Stimulated activated CD4-positive, alpha-beta T cell treated with anti-CD3 and anti-CD28 coated beads, Interleukin-2, amount 100 ng/mL, for 24 hours (primary cell): ENCODE data around the gene ACTR2.
"Not testable (repeated sequence)": the region's sequence is repeated elsewhere in the genome, so short reads cannot be mapped to it uniquely, and the experiment has no call there.

ENCODE experiments used
- DNase-seq, 2 donors: peaks; one replicate each; pipeline ENCODE4 v3.0.0-alpha.2; 2020

ACTR2 gene

GRCh38 chr2:65227456-65228262 lies at the start of gene ACTR2:
ACTR2 (plus strand) TSS chr2:65227831; CDS start chr2:65227910, 79 bp downstream.
- DNase-seq, result peak; percentile 94

DNA sequence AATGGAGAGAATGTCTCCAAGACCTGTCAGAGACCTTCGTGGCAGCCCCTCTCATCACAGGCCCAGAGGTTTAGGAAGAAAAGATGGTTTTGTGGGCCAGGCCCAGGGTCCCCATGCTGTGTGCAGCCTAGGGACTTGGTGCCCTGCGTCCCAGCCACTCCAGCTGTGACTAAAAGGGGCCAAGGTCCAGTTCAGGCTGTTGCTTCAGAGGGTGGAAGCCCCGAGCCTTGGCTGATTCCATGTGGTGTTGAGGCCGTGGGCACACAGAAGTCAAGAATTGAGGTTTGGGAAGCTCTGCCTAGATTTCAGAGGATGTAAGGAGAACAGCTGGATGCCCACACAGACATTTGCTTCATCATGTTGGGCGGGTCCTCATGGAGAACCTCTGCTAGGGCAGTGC lies 45.1 kb upstream of the ACTR2 start:
- DNase-seq, result no peak

DNA sequence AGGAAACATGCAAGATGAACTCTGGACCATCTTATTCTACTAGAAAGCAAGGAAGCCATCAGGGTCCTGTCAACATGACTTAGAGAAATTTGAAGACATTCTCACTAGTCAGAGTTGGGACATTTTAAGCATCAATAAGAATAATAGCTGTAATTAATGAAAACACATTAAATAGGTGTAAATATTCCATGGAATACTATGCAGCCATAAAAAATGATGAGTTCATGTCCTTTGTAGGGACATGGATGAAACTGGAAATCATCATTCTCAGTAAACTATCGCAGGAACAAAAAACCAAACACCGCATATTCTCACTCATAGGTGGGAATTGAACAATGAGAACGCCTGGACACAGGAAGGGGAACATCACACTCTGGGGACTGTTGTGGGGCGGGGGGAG lies 44.2 kb upstream of the ACTR2 start:
- not testable (repeated sequence) for DNase-seq

- no peak for DNase-seq
Observed at GRCh38 chr2:65185012-65185411, 42.6 kb upstream of the ACTR2 start.

DNA sequence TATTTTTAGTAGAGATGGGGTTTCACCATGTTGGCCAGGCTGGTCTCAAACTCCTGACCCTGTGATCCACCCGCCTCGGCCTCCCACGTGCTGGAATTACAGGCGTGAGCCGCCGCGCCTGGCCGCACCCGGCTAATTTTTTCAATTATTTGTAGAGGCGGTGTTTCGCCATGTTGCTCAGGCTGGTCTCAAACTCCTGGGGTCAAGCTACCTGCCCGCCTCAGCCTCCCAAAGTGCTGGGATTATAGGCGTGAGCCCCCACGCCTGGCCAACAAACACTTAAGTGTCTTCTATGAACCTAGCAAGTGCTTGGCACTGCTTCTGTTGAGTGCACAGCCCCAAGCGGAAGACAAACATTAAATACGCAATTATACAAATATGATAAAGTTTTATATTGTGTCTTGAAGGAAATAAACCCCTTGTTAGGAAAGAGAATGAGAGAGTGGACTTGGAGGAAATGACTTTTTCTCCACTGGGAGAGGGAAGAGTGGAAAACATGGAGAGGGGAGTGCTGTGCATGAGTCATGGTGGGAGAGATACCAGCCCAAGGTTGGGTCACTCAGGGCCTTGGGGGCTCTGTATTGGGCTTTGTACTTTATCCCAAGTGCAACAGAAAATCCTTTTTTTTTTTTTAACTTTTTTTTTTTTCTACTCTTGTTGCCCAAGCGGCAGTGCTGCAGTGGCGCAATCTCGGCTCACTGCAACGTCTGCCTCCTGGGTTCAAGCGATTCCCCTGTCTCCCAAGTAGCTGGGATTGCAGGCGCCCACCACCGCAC lies 41.4 kb upstream of the ACTR2 start:
- no peak for DNase-seq

GRCh38 chr2:65186872-65187851 lies 40.5 kb upstream of the ACTR2 start:
- DNase-seq, result peak; percentile 68 to 74

- DNase-seq, result no peak
Observed at GRCh38 chr2:65193446-65193845, 34.2 kb upstream of the ACTR2 start.

GRCh38 chr2:65198737-65199136 lies 28.9 kb upstream of the ACTR2 start:
- DNase-seq, result no peak

GRCh38 chr2:65199166-65199565 lies 28.5 kb upstream of the ACTR2 start:
- no peak for DNase-seq

GRCh38 chr2:65199891-65200290 lies 27.7 kb upstream of the ACTR2 start:
- DNase-seq, result no peak

DNA sequence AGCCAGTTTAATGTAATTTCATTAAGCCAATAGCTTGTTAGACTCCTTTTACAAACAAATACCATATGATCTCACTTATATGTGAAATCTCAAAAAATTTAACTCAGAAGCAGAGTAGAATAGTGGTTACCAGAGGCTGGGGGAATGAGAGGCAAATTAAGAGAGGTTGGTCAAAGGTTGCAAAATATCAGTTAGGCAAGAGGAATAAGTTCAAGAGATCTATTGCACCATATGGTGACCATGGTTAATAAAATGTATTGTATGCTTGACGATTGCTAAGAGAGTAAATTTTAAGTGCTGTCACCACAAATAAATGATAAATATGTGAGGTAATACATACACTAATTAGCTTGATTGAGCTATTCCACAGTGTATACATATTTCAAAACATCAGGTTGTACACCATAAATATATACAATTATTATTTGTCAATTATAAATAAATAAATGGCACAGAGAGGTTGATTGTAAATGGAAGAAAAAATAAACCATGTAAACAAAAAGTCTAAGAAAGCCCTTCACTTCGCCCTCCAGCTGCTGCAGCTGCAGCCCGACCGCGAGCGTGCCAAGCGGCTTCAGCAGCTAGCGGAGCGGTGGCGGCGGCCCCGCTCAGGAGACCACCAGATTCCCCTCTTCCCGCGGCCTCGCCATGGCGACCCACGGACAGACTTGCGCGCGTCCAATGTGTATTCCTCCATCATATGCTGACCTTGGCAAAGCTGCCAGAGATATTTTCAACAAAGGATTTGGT lies 23.0 kb upstream of the ACTR2 start:
- DNase-seq, result no peak

- DNase-seq, result no peak
Observed at GRCh38 chr2:65212115-65212514, 15.5 kb upstream of the ACTR2 start.

DNA sequence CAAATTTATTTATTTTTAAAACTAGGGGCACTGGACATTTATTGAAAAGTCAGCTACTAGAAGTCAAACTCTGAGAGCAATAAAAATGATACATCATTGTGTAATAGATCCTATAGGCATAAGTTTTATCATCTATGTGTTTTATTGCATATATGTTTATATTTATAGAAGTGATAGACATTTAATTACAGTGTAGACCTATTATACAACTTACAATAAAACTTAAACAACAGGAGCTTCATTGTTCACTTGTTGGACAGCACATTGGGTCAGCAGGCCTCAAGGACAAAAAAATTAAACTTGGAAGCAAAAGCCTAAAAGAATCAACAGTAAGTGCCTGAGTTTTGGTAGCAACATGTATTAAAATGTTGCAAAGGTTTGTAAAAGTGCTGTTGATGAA lies 15.0 kb upstream of the ACTR2 start:
- no peak for DNase-seq

DNA sequence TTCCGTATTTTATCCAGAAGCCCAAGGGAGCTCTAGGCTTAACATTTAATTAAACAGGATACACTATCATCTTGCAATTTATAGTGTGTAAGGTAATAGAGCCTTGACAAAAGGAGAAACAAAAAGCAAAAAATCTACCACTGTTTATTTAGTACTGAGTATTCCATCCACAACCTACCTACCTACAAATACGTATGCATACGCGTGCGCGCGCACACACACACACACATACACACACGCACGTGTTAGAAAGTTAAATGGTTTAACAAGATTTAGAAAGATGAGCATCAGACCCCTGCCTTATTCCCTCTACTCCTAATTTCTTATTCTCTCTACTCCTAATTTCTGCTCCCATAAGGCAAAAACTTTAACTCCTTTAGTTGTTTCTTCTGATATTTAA lies 14.6 kb upstream of the ACTR2 start:
- DNase-seq, result no peak

DNA sequence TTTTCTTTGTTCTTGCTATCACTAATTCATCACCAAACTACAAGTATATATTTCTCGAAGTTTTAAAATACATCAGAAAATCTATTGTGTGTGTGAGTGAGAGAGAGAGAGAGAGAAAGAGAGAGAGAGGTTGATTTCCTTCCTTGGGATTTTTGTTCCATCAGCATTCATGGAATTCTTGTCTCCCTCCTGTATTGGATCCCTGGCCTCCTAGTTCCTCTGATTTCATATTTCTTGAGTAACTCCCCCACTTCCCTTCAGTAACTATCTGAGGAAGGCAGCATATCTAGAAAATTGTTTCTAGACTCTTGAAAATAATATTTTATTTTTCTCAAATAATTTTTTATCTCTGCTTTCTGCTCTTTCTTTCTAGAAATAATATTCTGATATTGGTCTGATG lies 13.3 kb upstream of the ACTR2 start:
- DNase-seq, result no peak

DNA sequence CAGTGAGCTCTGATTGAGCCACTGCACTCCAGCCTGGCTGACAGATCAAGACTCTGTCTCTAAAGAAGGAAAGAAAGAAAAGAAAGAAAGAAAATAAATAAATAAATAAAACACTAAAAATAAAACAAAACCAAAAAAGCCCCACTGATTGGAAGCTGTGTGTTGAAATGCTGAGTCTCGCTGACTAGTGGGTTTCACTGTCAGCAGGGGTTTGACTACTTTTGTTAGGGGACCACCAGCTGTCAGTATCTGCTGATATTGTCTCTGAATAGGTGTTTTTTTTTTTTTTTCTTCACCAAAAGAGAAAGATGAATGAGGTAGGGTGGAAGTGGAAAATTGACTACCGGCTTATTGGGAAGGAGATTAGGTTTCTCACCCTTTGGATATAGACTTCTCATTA lies 12.8 kb upstream of the ACTR2 start:
- no peak for DNase-seq

DNA sequence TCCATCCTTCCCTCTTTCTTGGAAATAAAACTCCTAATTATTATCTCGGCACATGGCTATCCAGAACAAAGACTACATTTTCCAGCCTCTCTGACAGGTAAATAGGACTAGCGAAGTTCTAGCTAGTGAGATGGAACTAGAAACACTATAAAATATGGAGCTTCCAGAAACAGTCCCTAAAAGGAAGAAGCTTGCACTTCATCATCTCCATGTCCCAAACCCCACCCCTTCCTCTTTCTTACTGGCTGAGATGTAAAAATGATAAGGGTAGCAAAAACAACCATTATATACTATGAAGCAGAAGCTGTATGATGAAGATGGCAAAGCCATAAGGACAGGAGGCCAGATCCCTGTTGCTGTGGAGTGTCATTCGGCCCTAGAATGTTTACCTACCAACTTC lies 11.7 kb upstream of the ACTR2 start:
- DNase-seq, result no peak

GRCh38 chr2:65220432-65221131 lies 7.0 kb upstream of the ACTR2 start:
- no peak for DNase-seq

- not testable (repeated sequence) for DNase-seq
Observed at GRCh38 chr2:65221275-65221674, 6.4 kb upstream of the ACTR2 start.

DNA sequence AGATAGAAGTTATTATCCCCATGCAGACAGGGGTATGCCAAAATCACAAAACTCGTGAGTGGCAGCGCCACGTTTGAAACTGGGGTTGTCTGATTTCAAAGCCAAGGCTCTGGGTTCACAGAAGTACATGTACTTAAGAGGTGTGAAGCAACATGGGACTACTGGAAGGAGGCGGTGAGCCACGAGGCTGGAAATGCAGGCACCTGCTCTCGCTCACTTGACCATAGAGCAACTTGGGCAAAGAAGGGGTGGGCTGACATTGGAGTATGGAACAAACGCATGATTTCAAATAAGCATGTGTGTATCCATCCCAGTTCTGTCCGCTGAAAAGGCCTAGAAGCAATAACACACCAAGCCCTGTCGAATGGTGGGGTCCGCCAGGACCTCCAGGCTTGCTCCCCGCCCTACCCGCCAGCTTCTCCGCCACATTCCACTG lies 593 bp upstream of the ACTR2 start:
- DNase-seq, result no peak

DNA sequence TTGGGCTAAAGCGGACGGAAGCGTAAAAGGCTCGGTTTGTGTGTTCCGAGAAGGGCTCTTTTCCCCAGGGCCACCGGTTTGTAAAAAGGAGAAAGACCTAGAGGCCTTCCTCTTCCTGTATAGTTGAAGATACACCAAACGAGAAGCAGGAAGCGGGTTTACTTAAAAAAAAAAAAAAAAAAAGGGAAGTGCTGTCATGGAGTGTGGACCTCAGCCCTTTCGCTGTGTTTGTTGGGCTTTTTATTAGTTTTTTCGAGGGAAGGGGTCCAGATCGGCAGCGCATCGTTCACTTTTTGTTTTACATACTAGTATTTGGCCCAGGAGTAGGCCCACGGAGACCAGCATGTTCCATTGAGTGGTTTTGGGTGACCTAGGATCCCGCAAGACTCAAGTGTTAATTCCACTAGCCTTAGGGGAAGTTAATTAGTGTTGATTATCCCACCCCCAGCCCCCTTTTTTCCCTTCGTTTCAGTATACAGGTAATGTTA lies 676 bp downstream of the ACTR2 start:
- DNase-seq, result peak in 1 of 2 donors; percentile 21
